DND-41 (cell line): ENCODE results near the gene C1GALT1C1.

ENCODE experiments used
- ATAC-seq: fragments of 200-7000 bp; cut with Tn5 transposase; 3 replicates; pipeline ENCODE4 v1.9.1; 2021; ENCODE audit warnings: low read depth; ENCODE audit not compliant: insufficient read depth
- DNase-seq: peaks from one replicate; pipeline ENCODE4 v3.0.0-alpha.2; 2020
- H2AFZ ChIP-seq: 2 replicates; pipeline ENCODE4 v1.6.0; 2012; ENCODE audit warnings: low read depth, low read length
- H3K27ac ChIP-seq: 2 replicates; pipeline ENCODE4 v1.5.1; 2012; ENCODE audit warnings: low read length, inconsistent platforms
- H3K27me3 ChIP-seq: fragments of 200-600 bp; sonication (generic); 2 replicates; pipeline ENCODE4 v1.6.0; 2012; ENCODE audit warnings: low read length, mild to moderate bottlenecking, inconsistent platforms; ENCODE audit not compliant: insufficient read depth, poor library complexity
- H3K36me3 ChIP-seq: 2 replicates; pipeline ENCODE4 v1.5.1; 2012; ENCODE audit warnings: low read length, inconsistent platforms; ENCODE audit not compliant: insufficient read depth
- H3K4me1 ChIP-seq: 2 replicates; pipeline ENCODE4 v1.5.1; 2012; ENCODE audit warnings: mild to moderate bottlenecking, low read length; ENCODE audit not compliant: insufficient read depth
- H3K4me2 ChIP-seq: 2 replicates; pipeline ENCODE4 v1.6.0; 2012; ENCODE audit warnings: mild to moderate bottlenecking, moderate library complexity, low read length, inconsistent platforms; ENCODE audit not compliant: insufficient read depth
- H3K4me3 ChIP-seq, 2 experiments: fragments of 200-600 bp in 1 of 2; shearing (Covaris generic) in 1 of 2; 2 replicates each; pipeline ENCODE4 v1.5.1; 2012 to 2016; ENCODE audit warnings: inconsistent platforms in 2 of 2, low read length in 2 of 2, mild to moderate bottlenecking in 2 of 2, low read depth in 1 of 2, moderate library complexity in 1 of 2
- H3K79me2 ChIP-seq: 2 replicates; pipeline ENCODE4 v1.6.0; 2012; ENCODE audit warnings: low read length, inconsistent platforms; ENCODE audit not compliant: insufficient read depth
- H3K9ac ChIP-seq: 2 replicates; pipeline ENCODE4 v1.6.0; 2012; ENCODE audit warnings: low read depth, mild to moderate bottlenecking, inconsistent platforms, low read length, moderate library complexity
- H3K9me3 ChIP-seq: 2 replicates; pipeline ENCODE4 v1.5.1; 2012; ENCODE audit warnings: low read length, moderate library complexity, mild to moderate bottlenecking, inconsistent platforms; ENCODE audit not compliant: insufficient read depth, severe bottlenecking
- H4K20me1 ChIP-seq: 2 replicates; pipeline ENCODE4 v1.6.0; 2012; ENCODE audit warnings: low read length; ENCODE audit not compliant: insufficient read depth
- EZH2 ChIP-seq: IDR thresholded peaks from 3 replicates; pipeline ENCODE4 v1.6.1; 2012; ENCODE audit warnings: borderline replicate concordance, low read depth, mild to moderate bottlenecking, moderate library complexity, low read length, inconsistent platforms; ENCODE audit not compliant: severe bottlenecking
- TF ChIP-seq, protein P1 (sequence below): IDR thresholded peaks from 2 replicates; pipeline ENCODE4 v1.5.1; 2012; ENCODE audit warnings: borderline replicate concordance, low read length, moderate library complexity, mild to moderate bottlenecking; ENCODE audit not compliant: poor library complexity, severe bottlenecking; ENCODE audit errors: extremely low read depth

The C1GALT1C1 gene

DNA sequence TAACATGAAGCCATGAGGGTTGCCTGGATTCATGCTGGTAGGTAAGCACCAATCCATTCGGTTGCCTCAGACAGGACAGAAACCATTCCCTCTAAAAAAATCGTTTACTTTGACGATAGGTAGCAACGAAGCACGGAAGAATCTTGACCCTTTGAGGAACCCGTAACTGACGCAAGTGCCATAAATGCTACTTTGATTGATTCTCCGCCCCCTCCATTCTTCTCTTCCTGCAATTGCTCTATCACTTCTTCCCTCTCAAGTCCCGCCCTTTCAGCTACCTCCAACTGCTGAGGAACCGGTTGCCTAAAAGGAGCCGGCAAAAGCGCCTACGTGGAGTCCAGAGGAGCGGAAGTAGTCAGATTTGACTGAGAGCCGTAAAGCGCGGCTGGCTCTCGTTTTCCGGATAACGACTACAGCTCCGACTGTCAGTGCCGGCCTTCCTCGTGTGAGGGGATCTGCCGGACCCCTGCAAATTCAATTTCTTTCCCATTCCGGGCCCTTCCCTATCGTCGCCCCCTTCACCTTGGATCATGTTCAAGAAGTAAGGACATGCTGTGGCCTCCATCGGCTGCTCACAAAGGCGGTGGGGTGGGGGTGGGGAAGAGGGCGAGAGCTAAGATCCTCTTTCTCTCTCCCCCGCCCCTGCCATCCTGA lies 26.0 kb downstream of the C1GALT1C1 start, which contains the start of gene MCTS1:
Gene MCTS1 (plus strand): TSS at position 395 of the 654 bp plus-strand sequence. CDS start 136 bp downstream, at position 531.
- DNase-seq = peak; percentile 90
- peaks cover 26% of the 10 kb centered on the region for H3K4me1 ChIP-seq
- H3K36me3 ChIP-seq = peaks cover 12% of the 10 kb centered on the region
- H3K27me3 ChIP-seq = no peaks in the 10 kb centered on the region
- peak; percentile 95 for ATAC-seq
- no peaks in the 10 kb centered on the region for H3K9me3 ChIP-seq
- peak within 1 kb of the TSS; percentile 76 for H3K4me2 ChIP-seq
- peaks cover 44% of the 10 kb centered on the region for H3K79me2 ChIP-seq
- H3K4me3 ChIP-seq = peak within 1 kb of the TSS; percentile 77 to 80
- H2AFZ ChIP-seq = peak within 1 kb of the TSS; percentile 85
- TF ChIP-seq, protein P1, sequence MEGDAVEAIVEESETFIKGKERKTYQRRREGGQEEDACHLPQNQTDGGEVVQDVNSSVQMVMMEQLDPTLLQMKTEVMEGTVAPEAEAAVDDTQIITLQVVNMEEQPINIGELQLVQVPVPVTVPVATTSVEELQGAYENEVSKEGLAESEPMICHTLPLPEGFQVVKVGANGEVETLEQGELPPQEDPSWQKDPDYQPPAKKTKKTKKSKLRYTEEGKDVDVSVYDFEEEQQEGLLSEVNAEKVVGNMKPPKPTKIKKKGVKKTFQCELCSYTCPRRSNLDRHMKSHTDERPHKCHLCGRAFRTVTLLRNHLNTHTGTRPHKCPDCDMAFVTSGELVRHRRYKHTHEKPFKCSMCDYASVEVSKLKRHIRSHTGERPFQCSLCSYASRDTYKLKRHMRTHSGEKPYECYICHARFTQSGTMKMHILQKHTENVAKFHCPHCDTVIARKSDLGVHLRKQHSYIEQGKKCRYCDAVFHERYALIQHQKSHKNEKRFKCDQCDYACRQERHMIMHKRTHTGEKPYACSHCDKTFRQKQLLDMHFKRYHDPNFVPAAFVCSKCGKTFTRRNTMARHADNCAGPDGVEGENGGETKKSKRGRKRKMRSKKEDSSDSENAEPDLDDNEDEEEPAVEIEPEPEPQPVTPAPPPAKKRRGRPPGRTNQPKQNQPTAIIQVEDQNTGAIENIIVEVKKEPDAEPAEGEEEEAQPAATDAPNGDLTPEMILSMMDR = no peak
- peak within 1 kb of the TSS; percentile 83 for H3K9ac ChIP-seq
- H3K27ac ChIP-seq = peak within 1 kb of the TSS; percentile 96
- no peaks in the 10 kb centered on the region for H4K20me1 ChIP-seq

DNA sequence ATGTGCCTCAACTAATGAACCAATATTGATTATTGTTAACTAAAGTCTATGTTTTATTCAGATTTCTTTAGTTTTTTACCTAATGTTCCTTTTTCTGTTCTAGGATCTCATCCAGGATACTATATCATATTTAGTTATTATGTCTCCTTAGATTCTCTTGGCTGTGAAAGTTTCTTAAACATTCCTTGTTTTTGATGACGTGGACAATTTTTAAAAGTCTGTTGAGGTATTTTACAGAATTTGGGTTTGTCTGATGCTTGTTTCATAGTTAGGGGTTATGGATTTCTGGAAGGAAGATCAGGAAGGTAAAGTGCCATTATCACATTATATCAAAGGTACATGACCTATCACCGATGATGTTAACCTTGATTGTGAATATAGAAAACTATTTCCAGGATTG lies 44.2 kb downstream of the C1GALT1C1 start:
- no peak overlapping the region for H2AFZ ChIP-seq
- no peaks in the 10 kb centered on the region for H3K4me1 ChIP-seq
- ATAC-seq (no peak), DNase-seq (no peak)
- H3K36me3 ChIP-seq = no peaks in the 10 kb centered on the region
- TF ChIP-seq EZH2 = no peak
- TF ChIP-seq, protein P1 = no peak
- no peak overlapping the region for H3K4me2 ChIP-seq
- no peak overlapping the region for H3K4me3 ChIP-seq
- H3K27me3 ChIP-seq = no peaks in the 10 kb centered on the region
- H3K9me3 ChIP-seq = no peaks in the 10 kb centered on the region
- no peak overlapping the region for H3K9ac ChIP-seq
- no peaks in the 10 kb centered on the region for H3K79me2 ChIP-seq
- no peak overlapping the region for H3K27ac ChIP-seq
- H4K20me1 ChIP-seq = no peaks in the 10 kb centered on the region
